PC-3 (cell line): ENCODE data around the gene FASN. TPM values are rescaled to one million over a fixed set of nuclear protein-coding genes. Genes with fewer than 3 reads are reported as not detected.

ENCODE experiments used
- ATAC-seq: fragments of 200-7000 bp; cut with Tn5 transposase; 2 replicates; pipeline ENCODE4 v1.9.1; 2020; ENCODE audit warnings: mild to moderate bottlenecking, moderate library complexity
- BruUV-seq: library from RNA; stranded (reverse); fragments of 400-500 nt; replicated peaks from 2 replicates; lab custom pipeline; 2021; lab: Mats Ljungman, UMichigan
- CTCF ChIA-PET: fragments of 300-600 bp; sonication (Branson Sonifier 250); formaldehyde crosslinking; loops from one replicate; lab custom pipeline; 2022; ENCODE audit warnings: antibody characterized with exemption; lab: Charles Lee
- POLR2A ChIA-PET: fragments of 300-600 bp; sonication (Branson Sonifier 250); formaldehyde crosslinking; loops from one replicate; lab custom pipeline; 2022; ENCODE audit warnings: antibody characterized with exemption; ENCODE audit not compliant: unreplicated experiment; lab: Charles Lee
- DNase-seq: peaks from one replicate; pipeline ENCODE4 v3.0.0-alpha.2; 2015
- H2AFZ ChIP-seq: fragments of 300-600 bp; sonication (generic); 2 replicates; pipeline ENCODE4 v1.6.0; 2016; ENCODE audit warnings: antibody characterized with exemption, low read length
- H3F3A ChIP-seq: fragments of 300-600 bp; sonication (generic); one replicate; pipeline ENCODE4 v1.6.0; 2017; ENCODE audit warnings: antibody characterized with exemption, low read length, control low read depth, mild to moderate bottlenecking; ENCODE audit not compliant: unreplicated experiment
- H3K27ac ChIP-seq: fragments of 300-600 bp; sonication (generic); 2 replicates; pipeline ENCODE4 v1.5.1; 2016; ENCODE audit warnings: mild to moderate bottlenecking, low read length
- H3K27me3 ChIP-seq: fragments of 300-600 bp; sonication (generic); 2 replicates; pipeline ENCODE4 v1.6.1; 2016; ENCODE audit warnings: low read length, mixed read lengths
- H3K36me3 ChIP-seq: fragments of 300-600 bp; sonication (generic); 2 replicates; pipeline ENCODE4 v1.6.1; 2016; ENCODE audit warnings: low read depth, mixed run types, low read length, mixed read lengths
- H3K4me1 ChIP-seq: fragments of 300-600 bp; sonication (generic); 2 replicates; pipeline ENCODE4 v1.5.1; 2016; ENCODE audit warnings: low read length; ENCODE audit not compliant: insufficient read depth
- H3K4me2 ChIP-seq: fragments of 300-600 bp; sonication (generic); 2 replicates; pipeline ENCODE4 v1.6.0; 2016; ENCODE audit warnings: low read length
- H3K4me3 ChIP-seq: fragments of 300-600 bp; sonication (generic); 2 replicates; pipeline ENCODE4 v1.5.1; 2016; ENCODE audit warnings: mild to moderate bottlenecking, low read length, mixed read lengths
- H3K79me2 ChIP-seq: fragments of 300-600 bp; sonication (generic); 2 replicates; pipeline ENCODE4 v1.6.1; 2017; ENCODE audit warnings: low read length, mixed read lengths
- H3K9ac ChIP-seq: fragments of 300-600 bp; sonication (generic); 2 replicates; pipeline ENCODE4 v1.6.0; 2016; ENCODE audit warnings: mild to moderate bottlenecking, low read length
- H3K9me2 ChIP-seq: fragments of 300-600 bp; sonication (generic); replicated peaks from 2 replicates; pipeline ENCODE4 v1.6.1; 2016; ENCODE audit warnings: mixed run types, low read length, mixed read lengths
- H3K9me3 ChIP-seq: fragments of 300-600 bp; sonication (generic); 2 replicates; pipeline ENCODE4 v1.6.1; 2016; ENCODE audit warnings: low read length, mixed read lengths
- H4K20me1 ChIP-seq: fragments of 300-600 bp; sonication (generic); 2 replicates; pipeline ENCODE4 v1.6.1; 2016; ENCODE audit warnings: low read length, mixed read lengths
- EZH2 ChIP-seq: fragments of 300-600 bp; sonication (generic); IDR thresholded peaks from one replicate; pipeline ENCODE4 v1.6.1; 2017; ENCODE audit warnings: antibody characterized with exemption, mild to moderate bottlenecking, low read length; ENCODE audit not compliant: unreplicated experiment
- EZH2phosphoT487 ChIP-seq: fragments of 300-600 bp; sonication (generic); IDR thresholded peaks from 2 replicates; pipeline ENCODE4 v1.6.1; 2018; ENCODE audit warnings: mild to moderate bottlenecking, antibody characterized with exemption, low read length, borderline replicate concordance
- intact Hi-C: fragments of 100-400 bp; cut with micrococcal nuclease; formaldehyde crosslinking; loops from 2 replicates; pipeline ENCODE4 v1.9.0; 2023
- total RNA-seq: library from RNA; depleted of rRNA; stranded (reverse); fragments of >200 nt; gene quantifications from 2 replicates; pipeline ENCODE4 v1.2.3, GENCODE V29; 2014
- TF ChIP-seq, protein P1 (sequence below): fragments of 300-600 bp; sonication (generic); conservative IDR thresholded peaks from 2 replicates; pipeline ENCODE4 v1.5.1; 2017; ENCODE audit warnings: antibody characterized with exemption, low read depth, mild to moderate bottlenecking, low read length

Gene FASN
- total RNA-seq, 1 experiment from 2014 or later: 269 TPM

DNA sequence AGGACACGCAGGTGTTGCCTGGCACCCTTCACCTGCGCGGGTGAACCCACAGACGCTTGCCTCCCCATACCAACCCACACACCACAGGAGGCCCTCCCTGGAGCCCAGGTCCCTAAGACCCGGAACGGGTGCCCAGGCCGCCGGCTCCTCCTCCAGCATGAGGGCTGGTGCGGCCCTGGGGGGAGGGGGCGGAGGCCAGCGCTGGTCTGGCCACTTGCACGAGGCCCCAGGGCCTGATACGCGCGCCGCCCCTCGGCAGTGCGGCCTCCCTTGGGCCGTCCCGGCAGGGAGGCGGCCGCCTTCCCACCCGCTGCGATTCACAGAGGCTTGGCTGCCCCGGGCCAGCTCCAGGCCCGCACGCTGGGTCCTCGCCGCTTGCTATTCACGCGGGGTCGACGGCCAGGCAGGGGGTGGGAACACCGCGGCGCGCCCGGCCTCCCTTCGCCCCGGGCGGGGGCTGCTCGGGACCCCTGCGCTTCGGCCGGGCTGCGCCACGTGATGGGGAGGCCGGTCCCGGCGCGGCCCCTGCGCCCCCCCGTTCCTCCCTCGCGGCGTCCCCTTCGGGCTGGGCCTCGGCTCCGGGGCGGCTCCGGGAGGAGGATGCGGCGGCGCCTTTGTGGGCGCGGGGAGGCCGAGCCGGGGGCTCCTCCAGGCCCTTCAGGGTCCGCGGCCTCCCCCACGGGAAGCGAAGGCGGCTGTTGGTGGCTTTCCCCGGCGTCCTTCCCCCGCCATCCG, 685 bp downstream of the FASN start:
- POLR2A ChIA-PET: interaction anchor here (1.8 kb wide), 1 partner anchor 60 kb away, joined by 4 read pairs; the partner anchor contains the start of gene DCXR
- Histone ChIP-seq H3K79me2 (peaks cover 47% of the 10 kb centered on the region), H3K4me1 (peaks cover 30% of the 10 kb centered on the region), H3K9ac (peak overlapping the region; percentile 99), H3K9me2 (no peaks in the 10 kb centered on the region), H3K4me3 (peak overlapping the region; percentile 91), H4K20me1 (peaks cover 29% of the 10 kb centered on the region), H3F3A (no peaks in the 10 kb centered on the region), H3K9me3 (no peaks in the 10 kb centered on the region), H3K4me2 (peak overlapping the region; percentile 97), H2AFZ (no peak overlapping the region), H3K27ac (peak overlapping the region; percentile 54), H3K27me3 (no peaks in the 10 kb centered on the region), H3K36me3 (peaks cover 30% of the 10 kb centered on the region)
- TF ChIP-seq, protein P1, sequence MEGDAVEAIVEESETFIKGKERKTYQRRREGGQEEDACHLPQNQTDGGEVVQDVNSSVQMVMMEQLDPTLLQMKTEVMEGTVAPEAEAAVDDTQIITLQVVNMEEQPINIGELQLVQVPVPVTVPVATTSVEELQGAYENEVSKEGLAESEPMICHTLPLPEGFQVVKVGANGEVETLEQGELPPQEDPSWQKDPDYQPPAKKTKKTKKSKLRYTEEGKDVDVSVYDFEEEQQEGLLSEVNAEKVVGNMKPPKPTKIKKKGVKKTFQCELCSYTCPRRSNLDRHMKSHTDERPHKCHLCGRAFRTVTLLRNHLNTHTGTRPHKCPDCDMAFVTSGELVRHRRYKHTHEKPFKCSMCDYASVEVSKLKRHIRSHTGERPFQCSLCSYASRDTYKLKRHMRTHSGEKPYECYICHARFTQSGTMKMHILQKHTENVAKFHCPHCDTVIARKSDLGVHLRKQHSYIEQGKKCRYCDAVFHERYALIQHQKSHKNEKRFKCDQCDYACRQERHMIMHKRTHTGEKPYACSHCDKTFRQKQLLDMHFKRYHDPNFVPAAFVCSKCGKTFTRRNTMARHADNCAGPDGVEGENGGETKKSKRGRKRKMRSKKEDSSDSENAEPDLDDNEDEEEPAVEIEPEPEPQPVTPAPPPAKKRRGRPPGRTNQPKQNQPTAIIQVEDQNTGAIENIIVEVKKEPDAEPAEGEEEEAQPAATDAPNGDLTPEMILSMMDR: no peak
- TF ChIP-seq EZH2phosphoT487 (no peak), EZH2 (no peak)
- BruUV-seq: no TSS peak
- DNase-seq: peak; percentile 31
- intact Hi-C loops: loop anchor here (5.0 kb wide), 1 partner anchor 60 kb away; the partner anchor contains the start of gene DCXR
- ATAC-seq: peak; percentile 9
- CTCF ChIA-PET: interaction anchor here (0.6 kb wide), 1 partner anchor 97 kb away, joined by 4 read pairs; no protein-coding TSS in a partner anchor

DNA sequence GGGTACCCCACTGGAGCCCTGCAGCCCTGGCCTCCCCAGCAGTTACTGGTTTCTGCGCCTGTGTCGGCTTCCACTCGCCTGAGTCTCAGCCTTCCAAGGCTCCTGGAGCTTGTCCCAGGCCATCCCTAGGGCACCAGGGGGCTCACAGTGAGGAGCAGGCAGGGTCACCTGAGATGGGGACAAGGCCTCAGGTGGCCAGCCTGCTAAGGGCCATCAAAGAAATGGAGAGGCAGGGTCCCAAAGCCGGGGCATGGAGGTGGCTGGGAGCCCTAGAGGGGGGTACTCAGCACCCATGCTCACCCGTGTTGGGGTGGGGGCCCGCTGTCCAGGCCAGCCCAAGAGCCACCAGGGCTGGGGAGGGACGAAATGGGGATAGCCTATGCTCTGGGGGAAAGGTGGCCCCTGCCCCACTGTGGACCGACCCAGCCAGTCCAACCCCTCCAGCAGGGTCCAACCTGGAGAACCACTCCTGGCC, 1.3 kb downstream of the FASN start:
- H3K9me3 ChIP-seq: no peaks in the 10 kb centered on the region
- ChIA-PET POLR2A (no interaction called here), CTCF (no interaction called here)
- peaks cover 29% of the 10 kb centered on the region for H4K20me1 ChIP-seq
- peaks cover 30% of the 10 kb centered on the region for H3K4me1 ChIP-seq
- peak overlapping the region; percentile 97 for H3K4me2 ChIP-seq
- no peaks in the 10 kb centered on the region for H3F3A ChIP-seq
- ATAC-seq (no peak), DNase-seq (no peak)
- H3K27ac ChIP-seq: peak overlapping the region; percentile 54; the same call in 1 of the 2 replicates
- no peaks in the 10 kb centered on the region for H3K9me2 ChIP-seq
- no peak overlapping the region for H2AFZ ChIP-seq
- peaks cover 34% of the 10 kb centered on the region for H3K36me3 ChIP-seq
- intact Hi-C loops: loop anchor here (5.0 kb wide), 1 partner anchor 59 kb away; the partner anchor contains the start of gene DCXR
- BruUV-seq: TSS peak; percentile 42
- H3K4me3 ChIP-seq: peak overlapping the region; percentile 91
- no peaks in the 10 kb centered on the region for H3K27me3 ChIP-seq
- peak overlapping the region; percentile 99 for H3K9ac ChIP-seq
- H3K79me2 ChIP-seq: peaks cover 47% of the 10 kb centered on the region
- TF ChIP-seq EZH2: no peak
- TF ChIP-seq, protein P1: no peak
- TF ChIP-seq EZH2phosphoT487: no peak
